Measurements from ENCODE around the gene AFP. TPM values are rescaled to one million over a fixed set of nuclear protein-coding genes. Genes with fewer than 3 reads are reported as not detected.

AFP gene
- total and polyA plus RNA-seq, 7 donors: not detected

- 16 to 22% (median 18%) methylated on average over 4 of the region's 4 CpGs for WGBS, 3 donors
- no peaks in the 10 kb centered on the region for H3K4me1 ChIP-seq
- no peak overlapping the region for H3K27ac ChIP-seq
- no peaks in the 10 kb centered on the region for H3K9me3 ChIP-seq
- no peak overlapping the region for H3K4me3 ChIP-seq
- intact Hi-C loops (cut with DNase I): no loop called here
- no peak for DNase-seq
- H3K36me3 ChIP-seq (ENCODE audit: insufficient read depth in 1 of 2, low read depth in 1 of 2): no peaks in the 10 kb centered on the region
- H3K27me3 ChIP-seq (ENCODE audit: insufficient read depth in 3 of 3, low read length in 2 of 3): peaks cover 0 to 2% (median 0%) of the 10 kb centered on the region in 3 donors
- TF ChIP-seq CTCF (IDR thresholded peaks at IDR 0.05): peak; percentile 55
- ATAC-seq: peak in 2 of 4 donors; percentile 59 to 67
Observed at GRCh38 chr4:73446336-73446938, 10.4 kb downstream of the AFP start.

- 82 to 88% (median 85%) methylated on average over 4 of the region's 4 CpGs for whole genome bisulfite sequencing, 3 donors
- ATAC-seq (no peak), DNase-seq (no peak)
- no peak for TF ChIP-seq CTCF (IDR thresholded peaks at IDR 0.05)
- Histone ChIP-seq H3K4me1 (no peaks in the 10 kb centered on the region), H3K27ac (no peak overlapping the region), H3K27me3 (ENCODE audit: insufficient read depth in 3 of 3, low read length in 2 of 3) (peaks cover 0 to 2% (median 0%) of the 10 kb centered on the region in 3 donors), H3K36me3 (ENCODE audit: insufficient read depth in 1 of 2, low read depth in 1 of 2) (no peaks in the 10 kb centered on the region), H3K4me3 (no peak overlapping the region), H3K9me3 (no peaks in the 10 kb centered on the region)
- intact Hi-C loops (cut with DNase I): no loop called here
Observed at GRCh38 chr4:73447671-73448070, 11.7 kb downstream of the AFP start.

GRCh38 chr4:73448448-73449203 lies 12.6 kb downstream of the AFP start:
- intact Hi-C loops (cut with DNase I): no loop called here
- WGBS, 3 donors: 88 to 92% (median 92%) methylated on average over 4 of the region's 4 CpGs

GRCh38 chr4:73450398-73451004 lies 14.5 kb downstream of the AFP start:
- ATAC-seq (no peak), DNase-seq (peak; percentile 21 to 52)
- TF ChIP-seq CTCF (IDR thresholded peaks at IDR 0.05): no peak
- H3K4me3 ChIP-seq: no peak overlapping the region
- no peak overlapping the region for H3K27ac ChIP-seq
- peaks cover 0 to 2% (median 0%) of the 10 kb centered on the region in 3 donors for H3K27me3 ChIP-seq (ENCODE audit: insufficient read depth in 3 of 3, low read length in 2 of 3)
- no peaks in the 10 kb centered on the region for H3K9me3 ChIP-seq
- no peaks in the 10 kb centered on the region for H3K36me3 ChIP-seq (ENCODE audit: insufficient read depth in 1 of 2, low read depth in 1 of 2)
- intact Hi-C loops (cut with DNase I): no loop called here
- WGBS, 3 donors: 45 to 52% (median 49%) methylated on average over 9 of the region's 9 CpGs
- no peaks in the 10 kb centered on the region for H3K4me1 ChIP-seq

More at GRCh38 chr4:73448448-73449203, 12.6 kb downstream of the AFP start:
- Histone ChIP-seq H3K27ac (no peak overlapping the region), H3K4me3 (no peak overlapping the region), H3K9me3 (no peaks in the 10 kb centered on the region), H3K36me3 (ENCODE audit: insufficient read depth in 1 of 2, low read depth in 1 of 2) (no peaks in the 10 kb centered on the region), H3K4me1 (no peaks in the 10 kb centered on the region), H3K27me3 (ENCODE audit: insufficient read depth in 3 of 3, low read length in 2 of 3) (peaks cover 0 to 2% (median 0%) of the 10 kb centered on the region in 3 donors)
- no peak for ATAC-seq
- no peak for DNase-seq
- TF ChIP-seq CTCF (IDR thresholded peaks at IDR 0.05): no peak
